ENCODE results near the gene BST1.
"Not testable (repeated sequence)": the region's sequence is repeated elsewhere in the genome, so short reads cannot be mapped to it uniquely, and the experiment has no call there.

Gene BST1

DNA sequence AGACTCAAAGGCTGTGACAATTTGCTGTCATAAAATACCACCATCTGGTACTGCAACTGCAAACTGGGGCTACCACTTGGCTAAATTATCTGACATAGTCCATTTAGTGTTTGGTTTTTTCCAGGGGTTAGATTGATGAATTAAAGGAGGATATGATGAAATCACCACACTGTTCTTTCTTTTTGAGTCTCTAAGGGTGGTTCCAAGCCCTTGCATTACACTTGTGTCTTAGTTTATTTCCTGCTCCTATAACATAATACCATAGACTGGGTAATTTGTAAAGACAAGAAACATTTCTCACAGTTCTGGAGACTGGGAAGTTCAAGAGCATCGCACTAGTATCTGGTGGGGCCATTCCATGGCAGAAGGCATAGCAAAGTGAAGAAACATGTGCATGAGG is 43.2 kb downstream of the BST1 start:
- DNase-seq (ENCODE audit: low read depth), result no peak

DNA sequence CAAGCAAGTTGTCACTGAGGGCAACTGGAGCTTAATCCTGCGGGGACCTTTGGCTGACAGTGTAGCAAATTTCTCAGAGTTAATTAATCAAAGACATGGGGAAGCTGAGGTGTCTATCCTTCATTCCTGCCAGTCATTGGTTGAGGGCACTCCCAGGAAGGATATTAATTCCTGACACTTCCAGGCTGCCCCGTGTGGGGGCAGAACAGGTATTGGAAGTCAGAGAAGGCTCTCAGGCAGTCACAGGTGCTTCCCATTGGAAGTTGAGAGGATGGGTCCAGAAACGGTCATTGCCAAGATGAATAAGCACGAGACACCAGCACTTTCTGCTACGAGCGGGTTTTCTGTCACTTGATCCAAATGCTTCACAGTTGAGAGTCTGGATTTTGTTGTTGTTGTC is 46.1 kb downstream of the BST1 start:
- DNase-seq (ENCODE audit: low read depth), result no peak

DNA sequence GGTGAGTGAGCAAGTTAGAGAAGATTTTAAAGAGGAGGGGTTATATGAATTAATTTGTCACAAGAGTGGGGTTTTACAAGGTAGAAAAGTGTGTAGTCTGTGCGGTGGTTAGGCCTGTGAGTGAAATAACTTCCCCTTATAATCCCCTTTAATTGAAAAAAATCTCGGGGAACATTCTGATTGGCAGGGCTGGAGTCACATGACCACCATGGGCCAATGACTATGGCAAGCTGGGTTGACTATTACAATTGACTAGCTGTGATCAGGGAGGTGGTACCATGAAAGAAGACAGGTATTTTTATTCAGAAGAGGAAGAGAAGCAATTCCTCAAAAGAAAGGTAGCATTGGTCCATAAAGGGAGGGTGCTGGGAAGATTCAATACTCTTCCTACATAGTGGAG is 48.3 kb downstream of the BST1 start:
- DNase-seq (ENCODE audit: low read depth), result no peak

DNA sequence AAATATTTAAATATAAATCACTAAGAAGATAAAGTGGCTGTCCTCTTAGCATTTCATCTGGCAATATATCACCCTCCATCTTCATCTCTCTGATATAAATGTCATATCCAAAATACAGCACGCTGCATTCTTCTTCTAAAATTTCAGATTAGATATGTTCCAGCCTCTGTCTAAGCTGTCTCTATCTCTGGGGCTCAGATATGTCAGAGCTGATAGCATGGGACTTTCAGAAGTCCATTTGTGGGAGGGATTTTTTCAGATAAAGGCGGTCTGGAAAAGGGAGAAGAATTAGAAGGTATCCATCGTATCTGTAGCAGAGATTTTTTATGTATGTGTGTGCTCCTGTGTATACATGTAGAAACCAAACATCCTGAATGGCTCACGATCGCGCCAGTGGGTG is 50.2 kb downstream of the BST1 start:
- no peak for DNase-seq (ENCODE audit: low read depth)

DNA sequence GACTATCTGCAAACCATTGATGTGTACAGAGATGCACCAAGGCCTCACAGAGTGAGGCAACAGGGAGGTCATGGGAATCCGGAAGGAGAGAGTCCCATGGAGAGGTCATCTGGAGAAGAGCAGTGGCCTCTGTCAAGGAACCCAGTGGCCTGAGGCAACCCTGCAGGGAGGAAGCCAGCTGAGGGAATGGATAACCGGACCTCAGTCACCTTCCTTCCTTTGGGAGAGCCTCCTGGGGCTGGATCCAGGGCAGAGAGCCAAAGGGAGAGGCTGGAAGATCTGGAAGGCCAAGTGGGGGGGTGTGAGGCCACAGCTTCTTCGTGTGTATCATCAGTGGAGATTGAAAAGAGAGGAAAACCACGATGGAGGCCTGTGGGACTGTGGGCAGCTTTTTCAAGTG is 50.9 kb downstream of the BST1 start:
- DNase-seq (ENCODE audit: low read depth), result no peak

DNA sequence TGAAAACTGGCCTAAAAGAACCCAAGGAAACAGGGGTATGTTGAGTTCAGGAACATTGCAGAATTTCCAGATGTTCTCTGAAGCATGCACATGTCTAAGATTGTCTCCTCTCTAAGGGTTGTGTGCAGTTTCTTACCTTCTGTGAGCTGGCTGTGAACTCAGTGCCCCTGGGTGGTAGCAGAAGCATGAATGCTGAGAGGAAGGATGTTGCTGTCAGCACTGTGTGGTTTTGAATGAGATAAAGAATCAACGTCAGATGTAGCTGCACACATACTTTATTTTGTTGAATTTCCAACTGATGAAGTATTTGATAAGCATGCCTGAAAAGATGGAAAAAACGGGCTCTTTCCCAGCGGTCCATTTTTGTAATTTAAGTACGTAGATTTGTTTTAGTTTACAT is 51.5 kb downstream of the BST1 start:
- DNase-seq (ENCODE audit: low read depth), result no peak

DNA sequence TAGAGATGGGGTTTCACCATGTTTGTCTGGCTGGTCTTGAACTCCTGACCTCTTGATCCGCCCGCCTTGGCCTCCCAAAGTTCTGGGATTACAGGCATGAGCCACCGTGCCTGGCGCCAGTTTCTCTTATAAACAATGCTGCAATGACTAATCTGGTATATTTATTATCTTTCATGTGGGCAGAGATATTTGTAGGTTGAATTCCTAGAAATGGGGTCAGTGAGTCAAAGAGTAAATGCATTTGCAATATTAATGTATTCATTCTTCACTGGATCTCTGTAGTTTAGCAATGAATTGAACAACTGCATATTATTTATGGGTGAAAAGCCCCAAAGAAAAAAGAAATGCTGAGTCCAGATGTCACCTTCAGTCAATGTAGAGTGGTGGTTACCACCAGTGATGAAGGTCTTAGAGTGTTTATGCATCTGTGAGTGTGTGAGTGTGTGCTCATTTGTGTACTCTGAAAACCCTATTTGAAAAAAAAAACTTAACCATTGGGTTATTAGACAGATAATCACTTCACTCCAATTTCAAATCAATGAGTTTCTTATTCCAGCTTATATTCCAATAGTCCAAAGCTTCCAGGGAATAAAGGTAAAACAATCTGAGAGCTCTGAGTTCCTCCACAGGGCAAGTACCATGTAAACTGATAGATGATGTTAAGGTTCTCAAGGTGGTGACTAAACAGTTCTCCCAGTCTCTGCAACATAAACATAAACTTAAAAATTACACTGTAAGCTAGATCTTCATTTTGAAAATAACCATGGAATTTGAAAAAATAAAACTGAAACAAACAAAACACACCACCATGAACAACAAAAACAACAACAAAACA is 52.7 kb downstream of the BST1 start:
- DNase-seq (ENCODE audit: low read depth), result peak; percentile 57

DNA sequence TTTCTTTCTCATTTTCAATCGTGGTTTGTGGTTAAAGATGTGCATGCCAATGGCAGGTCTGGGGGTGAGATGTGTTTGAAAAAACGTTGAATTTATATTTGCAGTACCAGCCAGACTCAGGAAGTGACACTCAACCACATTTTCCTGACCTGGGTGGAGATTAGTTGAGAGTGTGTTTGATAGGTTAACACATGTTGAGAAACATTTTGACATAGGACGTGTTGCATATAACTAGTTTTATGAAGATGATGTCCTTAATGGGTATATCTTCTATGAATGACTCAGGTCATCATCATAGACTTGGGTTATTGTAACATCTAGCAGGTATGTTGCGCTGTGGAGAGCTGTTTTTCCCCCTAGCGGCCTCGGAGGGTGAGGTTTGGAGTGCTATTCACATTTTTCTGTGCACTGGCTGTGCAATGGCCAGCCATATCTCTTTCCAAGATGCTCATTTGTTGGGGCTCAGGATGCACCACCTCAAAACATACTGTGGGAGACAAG is 53.5 kb downstream of the BST1 start:
- DNase-seq (ENCODE audit: low read depth), result peak; percentile 68

DNA sequence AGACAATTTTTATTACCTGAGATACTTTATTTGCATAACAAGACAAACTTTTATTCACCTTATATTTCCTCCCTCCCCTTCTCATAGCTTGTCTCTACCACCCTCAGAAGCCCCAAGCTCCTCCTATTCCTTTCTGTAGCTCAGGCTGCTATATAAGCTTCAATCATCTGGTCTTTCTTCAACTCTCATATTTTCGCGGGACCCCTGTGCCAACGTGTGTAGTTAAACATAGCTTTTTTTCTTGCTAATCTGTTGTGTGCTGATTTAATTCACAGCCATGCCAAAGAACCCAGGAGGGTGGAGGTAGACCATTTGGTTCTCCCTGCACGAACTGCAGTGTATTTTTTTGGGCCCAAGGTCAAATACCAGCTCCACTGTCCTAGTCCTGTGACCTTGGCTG is 54.2 kb downstream of the BST1 start:
- DNase-seq (ENCODE audit: low read depth), result no peak

DNA sequence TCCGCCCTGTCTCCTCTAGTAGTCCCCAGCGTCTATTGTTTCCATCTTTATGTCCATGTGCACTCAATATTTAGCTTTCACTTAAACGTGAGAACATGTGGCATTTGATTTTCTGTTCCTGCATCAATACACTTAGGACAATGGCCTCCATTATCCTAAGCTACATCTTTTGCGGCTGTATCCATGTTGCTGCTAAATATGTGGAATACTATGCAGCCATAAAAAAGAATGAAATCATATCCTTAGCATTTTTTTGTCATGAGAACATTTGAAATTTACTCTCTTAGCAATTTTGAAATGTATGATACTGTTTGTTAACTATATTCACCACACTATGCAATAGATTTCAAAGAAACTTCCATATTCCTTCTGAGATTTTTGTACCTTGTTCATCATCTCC is 55.4 kb downstream of the BST1 start:
- no peak for DNase-seq (ENCODE audit: low read depth)

DNA sequence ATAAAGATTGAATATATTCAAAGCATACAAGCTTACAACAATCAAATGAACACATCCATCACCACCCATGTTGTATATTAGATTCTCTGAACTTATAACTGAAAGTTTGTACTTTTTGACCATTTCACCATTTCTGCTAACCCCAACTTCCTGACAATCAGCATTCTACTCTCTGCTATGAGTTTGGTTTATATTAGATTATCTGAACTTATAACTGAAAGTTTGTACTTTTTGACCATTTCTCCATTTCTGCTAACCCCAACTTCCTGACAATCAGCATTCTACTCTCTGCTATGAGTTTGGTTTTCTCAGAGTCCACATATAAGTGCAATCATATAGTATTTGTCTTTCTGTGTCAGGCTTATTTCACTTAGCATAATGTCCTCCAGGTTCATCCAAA is 59.6 kb downstream of the BST1 start:
- DNase-seq (ENCODE audit: low read depth), result not testable (repeated sequence)

DNA sequence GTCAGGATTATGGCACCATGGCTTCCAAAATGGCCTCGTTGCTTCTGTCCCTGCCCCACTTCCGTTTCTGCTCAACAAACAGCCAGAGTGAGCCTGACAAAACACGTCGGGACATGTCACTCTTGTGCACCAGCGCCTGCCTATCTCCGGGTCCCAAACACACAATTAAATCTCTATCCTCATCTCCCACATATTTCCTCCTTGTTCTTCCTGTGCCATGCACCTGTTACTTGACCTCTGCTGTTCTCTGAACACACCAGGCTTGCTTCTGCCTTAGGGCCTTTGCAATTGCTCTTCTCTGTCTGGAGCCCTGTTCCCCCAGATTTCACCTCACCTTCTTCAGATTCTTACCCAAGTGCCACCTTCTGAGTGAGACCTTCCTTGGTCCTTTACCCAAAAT is 62.5 kb downstream of the BST1 start:
- DNase-seq (ENCODE audit: low read depth), result no peak

DNA sequence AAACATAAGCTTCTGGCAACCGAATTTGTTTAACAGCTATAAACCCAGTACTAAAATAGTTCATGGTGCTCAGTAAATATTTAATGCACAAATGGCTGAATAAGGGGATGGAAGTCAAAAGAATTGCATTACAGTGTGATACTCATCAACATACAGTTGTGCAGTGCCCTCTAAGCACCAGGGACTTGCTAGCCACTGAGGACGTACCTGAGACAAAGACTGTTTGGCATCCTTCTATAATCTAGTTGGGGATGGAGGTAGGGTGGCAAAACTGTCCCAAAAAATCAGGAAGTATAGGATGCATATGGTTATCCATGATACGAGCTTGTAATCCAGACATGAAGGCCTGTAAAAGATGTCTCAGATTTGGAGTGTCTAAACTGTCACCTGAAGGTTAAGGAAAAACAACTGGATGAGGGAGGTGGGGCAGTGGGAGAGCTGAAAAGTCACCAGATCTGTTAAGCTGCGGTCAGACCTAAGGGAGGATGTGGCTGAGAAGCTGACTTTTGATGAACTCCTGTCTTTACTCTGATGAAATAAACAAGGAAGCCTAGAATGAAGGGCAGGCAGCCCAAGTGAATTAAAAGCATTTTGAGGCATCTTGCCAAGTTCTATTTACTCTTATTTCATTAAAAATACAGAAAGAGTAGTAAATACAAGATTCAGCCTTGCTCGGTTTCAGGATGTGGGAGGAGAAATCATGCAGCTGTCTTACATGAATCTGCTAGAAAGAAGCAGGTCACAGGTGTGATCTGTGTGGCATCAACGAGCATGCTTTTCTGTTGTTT is 63.2 kb downstream of the BST1 start:
- DNase-seq (ENCODE audit: low read depth), result no peak

DNA sequence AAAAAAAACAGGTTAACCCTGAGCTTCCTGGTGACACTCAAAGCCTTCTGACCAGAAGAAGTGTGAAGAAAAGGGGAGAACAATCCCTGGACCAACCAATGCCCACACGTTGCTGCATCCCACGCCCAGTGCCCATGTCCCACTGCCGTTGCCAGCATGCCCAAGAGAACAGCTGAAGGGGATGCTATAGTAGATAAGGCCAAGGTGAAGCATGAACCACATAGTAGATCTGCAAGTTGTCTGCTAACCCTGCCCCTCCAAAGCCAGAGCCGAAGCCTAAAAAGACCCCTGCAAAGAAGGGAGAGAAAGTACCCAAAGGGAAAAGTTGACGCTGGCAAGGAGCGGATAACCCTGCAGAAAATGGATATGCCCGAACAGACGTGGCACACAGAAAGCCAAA is 64.0 kb downstream of the BST1 start:
- no peak for DNase-seq (ENCODE audit: low read depth)

DNA sequence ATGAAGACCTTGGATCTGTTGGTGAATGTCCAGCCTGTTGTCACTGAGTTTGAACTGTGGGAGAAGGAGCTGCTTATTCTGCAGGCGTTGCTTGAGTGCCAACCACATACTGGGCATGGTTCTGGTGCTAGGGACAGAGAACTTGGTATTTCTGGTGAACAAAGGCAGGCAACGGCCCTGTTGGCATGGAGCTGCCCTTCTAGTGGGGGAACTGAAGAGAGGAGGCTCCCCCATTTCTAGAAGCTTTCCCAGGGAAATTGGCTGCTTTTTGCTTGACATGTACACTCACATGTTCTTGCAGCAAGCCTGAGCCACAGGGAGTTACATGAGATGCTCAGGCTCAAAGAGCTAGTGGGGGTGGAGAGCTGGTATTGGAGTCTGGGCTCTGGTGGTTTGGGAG is 66.3 kb downstream of the BST1 start:
- DNase-seq (ENCODE audit: low read depth), result no peak

DNA sequence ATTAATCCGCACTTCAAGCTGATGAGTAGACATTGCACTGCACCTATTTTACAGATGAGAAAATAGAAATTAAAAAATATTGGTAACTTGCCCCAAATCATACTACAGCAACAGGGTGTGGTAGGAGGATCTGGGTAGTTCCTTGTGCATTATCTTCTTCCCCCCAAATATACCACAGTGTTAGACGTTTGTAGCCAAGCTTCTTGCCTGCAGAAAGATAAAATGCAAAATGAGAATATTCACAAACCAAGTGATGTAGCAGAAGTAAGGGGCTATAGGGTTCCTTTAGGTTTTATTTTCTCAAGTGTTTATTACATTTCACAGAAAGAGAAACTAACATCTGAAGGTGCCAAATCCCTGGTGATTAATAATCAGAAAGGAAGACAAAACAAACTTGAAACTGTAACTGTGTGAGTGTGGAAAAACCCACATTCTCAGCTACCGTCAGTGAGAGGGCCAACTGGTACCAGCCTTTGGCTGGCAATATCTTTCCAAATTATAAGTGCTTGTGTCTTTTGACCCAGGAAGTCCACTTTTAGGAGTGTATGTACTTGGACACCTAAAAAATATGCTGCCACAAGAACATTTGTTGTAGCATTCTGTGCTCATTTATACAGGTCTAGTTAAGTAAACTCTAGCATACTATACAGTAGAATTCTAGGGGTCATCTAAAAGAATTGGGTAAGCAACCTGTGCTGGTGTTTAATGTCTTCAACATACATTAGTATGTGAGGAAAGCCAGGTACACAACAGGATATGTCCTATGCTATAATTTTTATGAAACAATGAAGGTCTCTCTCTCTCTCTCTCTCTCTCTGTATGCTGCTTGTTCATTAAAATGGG is 68.6 kb downstream of the BST1 start:
- DNase-seq (ENCODE audit: low read depth), result no peak

DNA sequence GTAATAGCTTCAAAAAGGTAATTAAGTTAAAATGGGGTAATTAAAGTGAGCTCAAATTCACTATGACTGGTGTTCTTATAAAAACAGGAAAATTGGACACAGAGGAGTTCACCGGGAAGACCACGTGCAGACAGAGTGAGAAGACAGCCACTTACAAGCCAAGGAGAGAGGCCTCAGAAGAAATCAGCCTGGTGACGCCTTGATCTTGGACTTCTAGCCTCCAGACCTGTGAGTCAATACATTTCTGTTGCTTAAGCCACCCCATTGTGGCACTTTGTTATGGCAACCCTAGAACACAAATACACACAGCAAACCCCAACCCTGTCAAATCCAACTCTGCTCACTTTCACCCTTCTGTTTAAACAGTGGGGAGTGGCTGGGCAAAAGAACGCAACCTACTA is 71.2 kb downstream of the BST1 start:
- no peak for DNase-seq (ENCODE audit: low read depth)

DNA sequence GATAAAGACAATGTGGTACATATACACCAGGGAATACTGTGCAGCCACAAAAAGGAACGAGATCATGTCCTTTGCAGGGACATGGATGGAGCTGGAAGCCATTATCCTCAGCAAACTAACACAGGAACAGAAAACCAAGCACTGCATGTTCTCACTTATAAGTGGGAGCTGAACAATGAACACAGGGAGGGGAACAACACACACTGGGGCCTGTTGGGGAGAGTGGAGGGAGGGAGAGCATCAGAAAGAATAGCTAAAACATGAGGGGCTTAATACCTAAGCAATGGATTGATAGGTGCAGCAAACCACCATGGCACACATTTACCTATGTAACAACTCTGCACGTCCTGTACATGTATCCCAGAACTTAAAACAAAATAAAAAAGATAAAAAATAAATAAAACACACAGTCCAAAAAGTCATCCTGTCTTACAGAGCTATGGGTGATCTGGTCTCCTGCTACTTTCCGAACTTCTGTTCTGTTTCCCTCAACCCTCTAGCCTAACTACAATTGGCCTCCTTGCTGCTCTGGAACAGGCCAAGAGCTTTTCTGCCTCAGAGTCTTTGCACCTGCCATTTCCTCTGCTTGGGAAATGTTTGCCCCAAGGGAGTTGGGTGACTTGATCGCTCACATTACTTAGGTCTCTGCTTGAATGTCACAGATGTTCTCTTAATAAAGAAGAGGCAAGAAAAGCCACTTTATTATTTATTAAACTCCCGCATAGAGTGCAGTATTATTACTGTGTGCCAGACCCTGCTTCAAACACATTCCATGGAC is 74.2 kb downstream of the BST1 start:
- no peak for DNase-seq (ENCODE audit: low read depth)

DNA sequence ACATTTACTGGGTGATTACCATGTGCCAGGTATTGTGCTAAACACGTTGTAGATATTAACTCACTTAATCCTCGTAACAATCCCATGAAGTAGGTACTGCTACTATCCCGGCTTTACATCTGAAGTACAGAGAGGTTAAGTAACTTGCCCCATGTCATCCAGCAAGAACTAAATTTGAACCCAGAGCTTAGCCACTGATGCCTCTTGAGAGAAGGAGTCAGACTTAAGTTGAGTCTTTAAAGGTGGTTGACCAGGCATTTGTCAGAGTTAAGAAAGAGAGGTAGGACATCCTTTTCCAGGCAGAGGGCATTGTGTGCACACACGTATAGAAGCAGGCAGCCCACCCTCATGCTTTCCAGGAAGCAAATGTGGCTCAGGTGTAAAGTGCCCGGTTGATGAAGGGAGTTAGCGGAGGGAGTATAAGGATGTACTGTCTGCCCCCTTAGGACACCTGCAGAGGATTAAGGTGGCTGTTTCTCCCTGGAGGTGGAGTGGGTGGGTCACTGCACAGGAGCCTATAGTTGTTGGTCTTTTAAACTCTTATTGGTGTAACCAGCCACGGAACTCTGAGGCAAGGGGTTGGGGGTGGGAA is 74.9 kb downstream of the BST1 start:
- DNase-seq (ENCODE audit: low read depth), result no peak

DNA sequence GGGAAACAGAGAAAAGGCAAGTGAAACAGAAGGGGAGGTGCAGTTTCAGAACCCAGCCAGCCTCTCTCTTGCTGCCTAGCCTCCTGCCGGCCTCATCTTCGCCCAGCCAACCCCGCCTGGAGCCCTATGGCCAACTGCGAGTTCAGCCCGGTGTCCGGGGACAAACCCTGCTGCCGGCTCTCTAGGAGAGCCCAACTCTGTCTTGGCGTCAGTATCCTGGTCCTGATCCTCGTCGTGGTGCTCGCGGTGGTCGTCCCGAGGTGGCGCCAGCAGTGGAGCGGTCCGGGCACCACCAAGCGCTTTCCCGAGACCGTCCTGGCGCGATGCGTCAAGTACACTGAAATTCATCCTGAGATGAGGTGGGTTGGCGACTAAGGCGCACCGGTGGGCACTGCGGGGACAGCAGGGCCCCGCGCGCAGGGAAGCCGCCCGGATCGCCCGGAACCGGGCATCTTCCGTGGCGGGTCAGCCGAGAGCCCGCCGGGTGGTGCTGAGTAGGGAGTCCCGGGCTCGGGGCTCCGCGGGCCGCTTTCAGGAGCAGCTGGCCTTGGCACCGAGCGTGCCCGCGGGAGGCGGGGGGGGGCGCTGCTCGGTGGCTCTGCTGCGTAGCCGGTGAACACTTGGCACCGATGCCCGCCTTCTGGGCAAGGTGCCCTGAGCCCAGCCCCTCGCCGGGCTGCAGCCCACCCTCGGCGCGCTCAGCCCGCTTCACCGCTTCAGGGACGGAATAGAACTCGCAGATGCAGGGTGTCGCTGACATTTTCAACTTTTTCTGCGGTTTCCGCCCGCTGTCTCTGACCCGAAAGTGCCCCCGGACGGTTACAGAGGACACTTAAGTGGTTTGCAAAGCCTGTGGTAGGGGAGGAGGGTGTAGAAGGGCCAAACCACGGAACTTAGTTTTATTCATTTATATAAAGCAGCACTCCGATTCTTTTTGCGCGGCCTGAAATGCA is 75.7 kb downstream of the BST1 start, which contains the start of gene CD38:
TSS of gene CD38 (plus strand) at position 40 of the 953 bp plus-strand sequence. CDS start at position 127, 87 bp downstream.
- DNase-seq (ENCODE audit: low read depth), result peak; percentile 39

Data from activated T-cell treated with anti-CD3 and anti-CD28 coated beads for 48 hours (primary cell).